ENCODE measurements around the gene BNC2.

GRCh38 chr9:16496908-16497307, 373.6 kb downstream of the BNC2 start:
- TF ChIP-seq PBX3 (CRISPR knock-in tag; IDR thresholded peaks at IDR 0.05) (no peak), PRDM10 (tag by site-specific recombination; IDR thresholded peaks at IDR 0.05) (no peak), BCL11A (tag by site-specific recombination; IDR thresholded peaks at IDR 0.05; ENCODE audit: low read depth) (no peak), ZNF146 (tag by site-specific recombination; IDR thresholded peaks at IDR 0.05) (no peak), KLF10 (tag by site-specific recombination; IDR thresholded peaks at IDR 0.05) (no peak), CTCF (tag by site-specific recombination; IDR thresholded peaks at IDR 0.05) (no peak), YY1 (tag by site-specific recombination; IDR thresholded peaks at IDR 0.05) (no peak), REST (tag by site-specific recombination; IDR thresholded peaks at IDR 0.05) (no peak), ZNF423 (tag by site-specific recombination; IDR thresholded peaks at IDR 0.05) (no peak), ZBTB1 (tag by site-specific recombination; IDR thresholded peaks at IDR 0.05) (no peak), ZSCAN23 (tag by site-specific recombination; IDR thresholded peaks at IDR 0.05) (no peak), ZNF121 (tag by site-specific recombination; IDR thresholded peaks at IDR 0.05) (no peak)

All from HEK293 (cell line).